ENCODE results near the gene PCDHGA1. TPM values are rescaled to one million over a fixed set of nuclear protein-coding genes. Genes with fewer than 3 reads are reported as not detected.
"Not testable (repeated sequence)": the region's sequence is repeated elsewhere in the genome, so short reads cannot be mapped to it uniquely, and the experiment has no call there.

Gene PCDHGA1
- total RNA-seq, 1 donor from 2014 or later, result 0.57 TPM

- DNase-seq (ENCODE audit: low spot score), result no peak
Measured at GRCh38 chr5:141382469-141383294, 52.4 kb downstream of the PCDHGA1 start, which contains the start of gene PCDHGA7. TSS of gene PCDHGA7 (plus strand) at chr5:141382742. CDS start at chr5:141382900, 158 bp downstream.

- DNase-seq (ENCODE audit: low spot score), result no peak
Measured at GRCh38 chr5:141383345-141383744, 53.0 kb downstream of the PCDHGA1 start.

- DNase-seq (ENCODE audit: low spot score), result no peak
Measured at GRCh38 chr5:141384471-141385267, 54.4 kb downstream of the PCDHGA1 start.

GRCh38 chr5:141387557-141388311, 57.4 kb downstream of the PCDHGA1 start, which contains the start of gene PCDHGB4:
TSS of gene PCDHGB4 (plus strand) at chr5:141387698. CDS start at chr5:141387885, 187 bp downstream.
- not testable (repeated sequence) for DNase-seq (ENCODE audit: low spot score)

GRCh38 chr5:141388661-141389060, 58.3 kb downstream of the PCDHGA1 start:
- DNase-seq (ENCODE audit: low spot score), result no peak

GRCh38 chr5:141389153-141390042, 59.1 kb downstream of the PCDHGA1 start:
- no peak for DNase-seq (ENCODE audit: low spot score)

GRCh38 chr5:141392429-141393198, 62.3 kb downstream of the PCDHGA1 start, which contains the start of gene PCDHGA8:
TSS of gene PCDHGA8 (plus strand) at chr5:141392633. CDS start at chr5:141392814, 181 bp downstream.
- no peak for DNase-seq (ENCODE audit: low spot score)

- no peak for DNase-seq (ENCODE audit: low spot score)
Measured at GRCh38 chr5:141393267-141393666, 63.0 kb downstream of the PCDHGA1 start.

GRCh38 chr5:141394401-141395187, 64.3 kb downstream of the PCDHGA1 start:
- DNase-seq (ENCODE audit: low spot score), result not testable (repeated sequence)

- DNase-seq (ENCODE audit: low spot score), result not testable (repeated sequence)
Measured at GRCh38 chr5:141397756-141398551, 67.6 kb downstream of the PCDHGA1 start, which contains the start of gene PCDHGB5. TSS of gene PCDHGB5 (plus strand) at chr5:141397947. CDS start at chr5:141398128, 181 bp downstream.

- DNase-seq (ENCODE audit: low spot score), result no peak
Measured at GRCh38 chr5:141398608-141399007, 68.3 kb downstream of the PCDHGA1 start.

GRCh38 chr5:141399555-141400258, 69.4 kb downstream of the PCDHGA1 start:
- DNase-seq (ENCODE audit: low spot score), result no peak

- no peak for DNase-seq (ENCODE audit: low spot score)
Measured at GRCh38 chr5:141402553-141403243, 72.4 kb downstream of the PCDHGA1 start, which contains the start of gene PCDHGA9. TSS of gene PCDHGA9 (plus strand) at chr5:141402778. CDS start at chr5:141402953, 175 bp downstream.

- DNase-seq (ENCODE audit: low spot score), result no peak
Measured at GRCh38 chr5:141403387-141403786, 73.1 kb downstream of the PCDHGA1 start.

- DNase-seq (ENCODE audit: low spot score), result not testable (repeated sequence)
Measured at GRCh38 chr5:141407790-141408505, 77.6 kb downstream of the PCDHGA1 start, which contains the start of gene PCDHGB6. TSS of gene PCDHGB6 (plus strand) at chr5:141408021. CDS start at chr5:141408203, 182 bp downstream.

Measured in ureter (tissue), 1 donor.